Measurements from ENCODE around the gene TACR2.

TACR2 gene

DNA sequence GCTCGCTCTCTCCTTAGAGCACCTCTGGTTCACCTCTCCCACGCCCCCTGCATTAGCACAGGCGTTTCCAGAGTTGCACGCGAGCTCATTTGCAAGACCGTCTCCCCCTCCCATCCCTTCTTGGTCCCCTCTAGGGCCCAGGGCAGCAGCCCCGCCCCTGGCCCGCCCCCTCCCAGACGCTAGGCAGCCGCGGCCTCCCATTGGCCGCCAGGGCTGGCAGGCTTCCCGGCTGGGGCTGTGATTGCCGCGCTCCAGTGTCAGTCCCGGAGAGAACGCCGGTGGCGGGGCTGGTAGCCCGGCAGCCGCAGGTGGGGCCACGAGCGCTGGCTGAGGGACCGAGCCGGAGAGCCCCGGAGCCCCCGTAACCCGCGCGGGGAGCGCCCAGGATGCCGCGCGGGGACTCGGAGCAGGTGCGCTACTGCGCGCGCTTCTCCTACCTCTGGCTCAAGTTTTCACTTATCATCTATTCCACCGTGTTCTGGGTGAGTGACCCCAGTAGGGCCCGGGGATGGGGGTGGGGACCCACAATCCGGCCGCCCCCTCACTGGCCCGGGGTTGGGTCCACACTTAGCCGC, 34.6 kb upstream of the TACR2 start, which contains the start of gene TSPAN15:
TSPAN15 (plus strand) TSS at position 257 of the 575 bp plus-strand sequence; CDS start at position 387, 130 bp downstream.
- in situ Hi-C loops (cut with HindIII; ENCODE audit: low sequenced_read_pairs): loop anchor here (5.0 kb wide), 1 partner anchor 46 kb away; no protein-coding TSS in a partner anchor

DNA sequence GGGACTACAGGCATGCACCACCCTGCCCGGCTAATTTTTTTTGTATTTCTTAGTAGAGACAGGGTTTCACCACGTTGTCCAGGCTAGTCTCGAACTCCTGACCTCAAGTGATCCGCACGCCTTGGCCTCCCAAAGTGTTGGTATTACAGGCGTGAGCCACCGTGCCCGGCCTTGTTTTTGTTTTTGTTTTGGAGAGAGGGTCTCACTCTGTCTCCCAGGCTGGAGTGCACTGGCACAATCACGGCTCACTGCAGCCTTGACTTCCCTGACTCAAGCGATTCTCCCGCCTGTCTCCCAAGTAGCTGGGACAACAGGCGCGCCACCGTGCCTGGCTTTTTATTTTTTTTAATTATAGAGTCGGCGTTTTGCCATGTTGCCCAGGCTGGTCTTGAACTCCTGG, 33.7 kb upstream of the TACR2 start:
- in situ Hi-C loops (cut with HindIII; ENCODE audit: low sequenced_read_pairs): loop anchor here (5.0 kb wide), 1 partner anchor 47 kb away; no protein-coding TSS in a partner anchor

DNA sequence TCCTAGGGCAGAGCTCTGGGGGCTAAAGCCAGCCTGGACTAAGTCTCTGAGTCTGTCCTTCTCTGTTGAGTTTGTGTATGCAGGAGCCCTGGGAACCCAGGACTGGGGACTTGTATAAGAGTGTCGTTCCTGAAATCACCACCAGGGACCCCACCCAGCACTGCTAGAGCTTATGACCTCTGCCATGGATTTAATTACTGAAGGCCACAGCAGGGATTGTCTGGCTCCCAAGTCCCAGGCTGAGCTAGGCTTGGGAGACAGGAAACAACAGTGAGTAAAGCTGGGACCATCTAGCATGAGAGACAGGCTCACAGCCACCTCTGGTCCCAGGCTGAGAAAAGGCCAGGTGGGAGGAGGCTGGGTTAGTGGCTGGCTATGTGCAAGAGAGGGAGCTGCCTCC, 33.1 kb upstream of the TACR2 start:
- in situ Hi-C loops (cut with HindIII; ENCODE audit: low sequenced_read_pairs): loop anchor here (5.0 kb wide), 1 partner anchor 47 kb away; no protein-coding TSS in a partner anchor

DNA sequence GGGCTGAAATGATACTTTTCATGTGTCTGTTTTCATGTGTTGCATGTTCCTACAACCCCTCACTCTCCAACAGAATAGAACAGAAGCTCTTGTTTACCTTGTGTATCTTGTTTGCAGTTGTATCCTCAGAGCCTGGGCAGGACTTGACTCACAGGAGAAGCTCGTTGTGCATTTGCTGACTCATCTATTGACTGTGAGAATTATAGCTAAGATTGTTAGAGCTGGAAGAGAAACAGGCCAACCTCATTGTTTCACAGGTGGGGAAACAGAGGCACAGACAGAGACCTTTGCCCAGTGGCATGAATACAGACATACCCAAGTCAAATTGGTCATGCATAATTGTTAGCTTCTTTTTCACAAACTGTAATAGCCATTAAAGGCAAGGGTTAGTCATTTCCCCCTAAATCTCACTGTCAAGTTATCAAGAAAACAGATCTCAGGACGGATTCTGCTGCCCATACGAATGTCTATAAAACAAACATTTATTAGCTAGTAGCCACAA, 30.0 kb upstream of the TACR2 start:
- in situ Hi-C loops (cut with HindIII; ENCODE audit: low sequenced_read_pairs): no loop called here

DNA sequence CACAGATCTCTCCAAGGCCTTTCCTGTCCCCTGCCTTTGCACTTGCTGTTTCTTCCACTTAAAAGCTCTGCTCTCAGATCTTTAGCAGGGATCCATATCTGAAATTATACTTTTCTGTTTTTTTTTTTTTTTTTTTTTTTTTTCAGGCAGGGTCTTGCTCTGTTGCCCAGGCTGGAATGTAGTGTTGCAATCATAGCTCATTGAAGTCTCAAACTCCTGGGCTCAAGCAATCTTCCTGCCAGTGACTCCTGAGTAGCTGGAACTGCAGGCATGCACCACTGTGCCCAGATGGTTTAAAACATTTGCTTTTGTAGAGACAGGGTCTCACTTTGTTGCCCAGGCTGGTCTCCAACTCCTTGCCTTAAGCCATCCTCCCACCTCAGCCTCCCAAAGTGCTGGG, 29.5 kb upstream of the TACR2 start:
- in situ Hi-C loops (cut with HindIII; ENCODE audit: low sequenced_read_pairs): no loop called here

DNA sequence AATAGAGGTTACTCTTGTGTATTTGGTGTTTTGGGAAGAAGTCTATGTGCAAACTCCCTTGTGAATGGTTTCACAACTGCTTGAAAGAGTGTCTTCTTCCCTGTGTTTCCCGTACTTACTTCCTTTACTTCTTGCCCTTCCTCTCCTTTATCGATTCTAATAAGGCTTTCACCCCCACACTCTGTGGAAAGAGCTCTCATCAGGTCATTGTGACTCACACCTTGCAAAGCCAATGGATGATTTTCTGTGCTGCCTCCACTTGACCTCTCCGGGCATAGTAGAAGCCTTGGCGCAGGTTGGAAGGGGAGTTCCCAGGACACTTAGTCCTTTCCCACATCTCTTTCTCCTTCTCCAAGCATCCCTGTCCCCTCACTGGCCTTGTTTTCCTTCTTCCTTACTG, 28.3 kb upstream of the TACR2 start:
- in situ Hi-C loops (cut with HindIII; ENCODE audit: low sequenced_read_pairs): no loop called here

DNA sequence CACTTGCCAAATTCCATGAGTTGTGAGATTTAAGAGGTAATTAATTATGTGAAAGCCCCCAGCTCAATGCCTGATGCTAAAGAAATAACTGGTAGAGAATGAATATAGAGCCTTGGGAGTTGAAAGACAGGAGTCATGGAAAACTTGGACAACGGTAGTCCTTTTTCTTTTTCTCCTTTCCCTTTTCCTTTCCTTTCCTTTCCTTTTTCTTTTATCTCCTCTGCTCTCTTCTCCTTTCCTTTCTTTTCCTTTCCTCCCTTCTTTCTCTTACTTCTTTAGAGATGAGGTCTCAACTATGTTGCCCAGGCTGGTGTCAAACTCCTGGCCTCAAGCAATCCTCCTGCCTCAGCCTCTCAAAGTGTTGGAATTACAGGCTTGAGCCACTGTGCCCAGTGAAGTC, 26.6 kb upstream of the TACR2 start:
- in situ Hi-C loops (cut with HindIII; ENCODE audit: low sequenced_read_pairs): no loop called here

DNA sequence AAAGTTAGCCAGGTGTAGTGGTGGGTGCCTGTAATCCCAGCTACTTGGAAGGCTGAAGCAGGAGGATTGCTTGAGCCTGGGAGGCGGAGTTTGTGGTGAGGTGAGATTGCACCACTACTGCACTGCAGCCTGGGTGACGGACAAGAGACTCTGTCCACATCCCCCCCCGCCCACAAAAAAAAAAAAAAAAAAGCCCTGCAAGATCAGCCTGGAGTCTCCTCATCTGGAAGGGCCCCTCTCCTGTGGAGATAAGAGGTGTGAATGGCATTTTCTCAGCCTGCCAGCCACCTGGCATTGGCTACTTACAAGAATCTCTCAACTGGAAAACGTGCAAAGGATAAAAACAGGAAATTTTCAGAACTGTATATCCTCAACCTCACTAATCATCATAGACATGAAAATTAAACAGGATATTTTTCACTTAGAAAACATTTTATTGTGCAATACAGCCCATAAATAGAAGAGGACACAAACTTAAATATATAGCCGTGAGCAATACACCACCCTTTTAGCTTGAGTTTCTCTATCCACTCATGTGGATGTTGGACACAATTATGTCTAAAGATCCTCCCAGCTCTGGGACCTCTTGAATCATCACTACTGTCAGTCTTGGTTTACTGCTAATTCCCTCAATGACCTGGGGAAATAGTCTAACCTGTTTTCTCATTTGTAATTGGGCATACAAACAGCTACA, 23.2 kb upstream of the TACR2 start:
- in situ Hi-C loops (cut with HindIII; ENCODE audit: low sequenced_read_pairs): no loop called here

DNA sequence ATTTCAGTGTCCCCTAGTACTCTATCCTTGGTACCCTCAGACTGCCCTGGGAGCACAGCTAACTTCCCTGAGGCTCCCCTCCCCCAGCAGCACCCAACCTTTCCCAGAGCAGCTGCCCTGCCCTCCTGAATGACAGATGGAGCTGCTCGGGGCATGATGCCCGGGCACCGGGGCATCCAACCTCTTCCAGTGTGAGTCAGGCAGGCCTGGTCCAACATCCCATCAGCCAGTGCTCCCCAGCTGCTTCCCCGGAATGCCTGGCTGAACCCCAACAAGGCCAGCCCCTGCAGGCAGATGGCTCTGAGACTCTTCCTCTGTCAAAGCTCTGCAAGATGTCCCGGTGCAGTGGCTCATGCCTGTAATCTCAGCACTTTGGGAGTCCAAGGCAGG, 22.6 kb upstream of the TACR2 start:
- in situ Hi-C loops (cut with HindIII; ENCODE audit: low sequenced_read_pairs): no loop called here

DNA sequence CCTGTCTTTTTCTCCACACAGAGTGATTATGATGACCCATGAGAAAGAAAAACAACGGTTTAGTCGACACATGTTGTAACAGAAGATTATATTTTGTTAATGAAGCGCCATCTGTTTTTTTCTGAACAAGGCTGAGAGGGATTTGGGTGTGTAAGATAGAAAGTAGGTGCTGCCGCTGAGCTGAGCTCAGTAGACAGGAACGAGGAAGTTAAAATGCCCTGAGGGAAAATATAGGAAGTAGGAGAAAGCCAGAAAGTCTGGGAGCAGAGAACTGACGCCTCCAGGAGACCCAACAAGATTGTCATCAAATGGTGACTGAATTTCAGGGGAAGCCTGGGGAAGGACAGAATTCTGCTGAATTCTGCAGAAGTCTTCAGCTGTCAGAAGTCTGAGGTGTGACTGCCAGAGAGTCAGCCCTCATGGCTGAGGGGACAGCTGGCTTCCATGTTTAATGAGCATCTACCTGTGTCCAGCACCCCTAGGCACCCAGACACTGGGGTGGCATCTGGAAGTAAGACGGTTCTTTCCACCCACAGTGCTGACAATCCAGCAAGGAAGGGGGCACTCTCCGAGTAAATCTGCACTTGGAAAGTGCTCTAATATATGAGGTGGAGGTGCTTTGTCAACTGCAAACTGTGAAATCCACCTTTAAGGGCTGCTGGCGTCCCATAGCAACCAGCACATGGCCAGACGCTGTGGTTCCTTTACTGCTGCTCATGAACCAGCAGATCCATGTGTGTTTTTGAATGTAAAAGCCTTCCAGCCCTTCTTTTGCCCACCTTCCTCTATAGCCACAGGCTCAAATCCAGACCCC, 22.0 kb upstream of the TACR2 start:
- in situ Hi-C loops (cut with HindIII; ENCODE audit: low sequenced_read_pairs): no loop called here

DNA sequence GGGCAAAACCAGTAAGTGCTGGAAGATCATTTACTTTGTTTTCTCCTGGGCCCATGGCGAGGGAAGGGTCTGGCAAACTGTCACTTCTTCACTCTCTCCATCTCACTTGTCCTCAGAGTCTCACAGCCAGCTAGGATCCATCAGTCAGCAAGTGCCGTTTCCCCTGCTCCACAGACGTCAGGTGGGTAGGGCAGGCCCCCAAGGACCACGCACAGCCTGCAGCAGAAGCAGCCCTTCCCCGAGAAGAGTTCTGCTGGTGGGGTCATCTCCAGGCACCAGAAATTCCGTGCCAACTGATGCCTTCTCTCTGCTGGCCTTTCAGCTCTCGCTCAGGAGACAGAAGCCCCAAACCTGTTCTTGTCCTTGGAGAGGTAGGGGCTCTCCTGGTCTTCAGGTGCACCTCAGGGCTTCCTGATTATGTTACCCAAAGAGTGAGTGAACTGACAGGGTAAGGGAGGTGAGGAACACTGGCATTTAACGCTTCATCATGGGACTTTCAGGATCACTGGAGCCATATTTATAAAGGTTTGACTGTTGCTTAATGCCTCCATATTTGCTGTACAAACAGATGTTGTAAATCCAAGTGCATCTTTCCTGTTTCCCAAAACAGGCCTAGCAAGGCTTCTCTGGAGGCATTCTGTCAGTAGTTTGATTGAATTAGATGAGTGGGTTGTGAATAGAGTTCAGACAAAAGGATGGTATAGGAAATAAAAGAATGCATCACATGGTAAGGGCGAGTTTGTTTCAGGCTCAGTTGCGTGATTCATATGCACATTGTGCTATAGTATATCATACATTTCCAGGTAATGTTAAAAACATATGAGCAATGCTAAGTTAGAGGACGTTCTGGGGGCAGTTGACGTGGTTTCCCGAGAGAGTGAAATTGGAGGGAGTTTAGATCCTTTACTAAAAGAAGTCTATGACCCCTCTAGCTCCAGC, 20.9 kb upstream of the TACR2 start:
- in situ Hi-C loops (cut with HindIII; ENCODE audit: low sequenced_read_pairs): no loop called here

DNA sequence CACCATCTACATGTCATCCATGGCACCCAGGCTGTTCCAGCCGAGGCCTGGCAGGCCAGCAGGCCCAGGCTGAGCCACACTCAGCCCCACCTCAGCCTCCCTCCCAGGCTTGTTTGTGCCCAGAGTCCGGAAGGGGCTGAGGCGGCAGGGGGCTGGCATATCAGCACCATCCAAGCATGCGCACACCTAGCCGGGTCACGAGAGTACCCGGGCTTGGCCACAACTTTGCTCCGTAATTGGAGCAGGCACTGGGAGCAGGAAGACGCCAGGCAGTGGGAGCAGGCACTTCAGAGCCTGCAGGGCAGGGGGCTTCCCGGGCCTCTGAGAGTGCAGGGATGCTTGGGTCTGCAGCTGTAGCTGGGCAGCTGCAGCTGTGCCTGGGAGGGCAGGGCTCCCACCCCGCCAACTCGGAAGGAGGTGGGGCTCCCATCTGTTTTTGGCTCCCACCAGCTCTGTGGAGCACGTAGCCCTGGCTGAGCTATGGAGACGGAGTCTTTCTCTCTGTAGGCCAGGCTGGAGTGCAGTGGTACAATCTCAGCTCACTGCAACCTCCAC, 19.3 kb upstream of the TACR2 start:
- in situ Hi-C loops (cut with HindIII; ENCODE audit: low sequenced_read_pairs): no loop called here

DNA sequence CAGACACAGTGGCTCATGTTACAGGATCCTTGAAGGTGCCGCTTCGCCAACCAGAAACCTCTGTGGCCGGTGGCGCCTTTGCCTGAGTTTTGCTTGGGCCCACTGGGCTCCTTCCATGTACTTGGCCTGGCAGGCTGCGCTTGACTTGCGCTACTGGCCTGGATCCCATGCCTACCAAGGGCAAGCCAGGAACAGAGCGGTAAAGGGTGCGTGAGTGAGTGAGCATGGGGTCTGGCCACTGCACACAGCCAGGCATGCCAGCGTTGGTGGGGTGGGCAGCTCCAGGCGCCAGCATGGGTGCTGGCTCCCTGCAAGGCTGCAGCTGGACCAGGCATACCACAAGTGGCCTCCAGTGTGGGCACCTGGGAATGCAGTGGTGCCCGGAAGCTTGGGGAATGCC, 18.2 kb upstream of the TACR2 start:
- in situ Hi-C loops (cut with HindIII; ENCODE audit: low sequenced_read_pairs): no loop called here

DNA sequence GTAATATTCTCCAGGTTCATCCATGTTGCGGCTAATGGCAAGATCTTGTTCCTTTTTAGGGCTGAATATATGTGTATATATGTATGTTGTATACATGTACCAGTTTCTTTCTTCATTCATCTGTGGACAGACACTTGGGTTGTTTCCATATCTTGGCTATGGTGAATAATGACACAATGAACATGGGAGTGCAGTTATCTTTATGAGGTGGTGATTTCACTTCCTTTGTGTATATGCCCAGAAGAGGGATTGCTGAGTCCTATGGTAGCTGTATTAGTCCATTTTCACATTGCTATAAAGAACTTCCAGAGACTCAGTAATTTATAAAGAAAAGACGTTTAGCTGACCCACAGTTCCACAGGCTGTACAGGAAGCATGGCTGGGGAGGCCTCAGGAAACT, 17.5 kb upstream of the TACR2 start:
- in situ Hi-C loops (cut with HindIII; ENCODE audit: low sequenced_read_pairs): no loop called here

DNA sequence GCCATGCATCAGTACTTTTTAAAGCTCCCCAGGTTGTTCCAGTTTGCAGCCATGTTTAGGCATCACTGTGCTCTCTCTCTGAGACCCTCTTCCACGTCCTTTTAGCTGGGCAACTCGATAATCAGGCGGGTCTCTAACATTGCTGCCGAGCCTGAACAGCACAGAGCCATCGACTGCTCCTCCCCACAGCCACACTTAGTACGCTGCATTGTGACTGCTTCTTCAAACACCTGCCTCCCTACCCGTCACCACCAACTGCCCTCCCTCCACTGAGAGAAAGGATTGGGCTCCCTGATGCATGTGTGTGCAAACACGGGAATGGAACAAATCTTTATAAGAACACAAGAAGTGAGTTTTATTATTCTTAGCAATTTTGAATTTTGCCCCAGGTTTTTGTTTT, 11.4 kb upstream of the TACR2 start:
- in situ Hi-C loops (cut with HindIII; ENCODE audit: low sequenced_read_pairs): loop anchor here (5.0 kb wide), 1 partner anchor 66 kb away; no protein-coding TSS in a partner anchor

DNA sequence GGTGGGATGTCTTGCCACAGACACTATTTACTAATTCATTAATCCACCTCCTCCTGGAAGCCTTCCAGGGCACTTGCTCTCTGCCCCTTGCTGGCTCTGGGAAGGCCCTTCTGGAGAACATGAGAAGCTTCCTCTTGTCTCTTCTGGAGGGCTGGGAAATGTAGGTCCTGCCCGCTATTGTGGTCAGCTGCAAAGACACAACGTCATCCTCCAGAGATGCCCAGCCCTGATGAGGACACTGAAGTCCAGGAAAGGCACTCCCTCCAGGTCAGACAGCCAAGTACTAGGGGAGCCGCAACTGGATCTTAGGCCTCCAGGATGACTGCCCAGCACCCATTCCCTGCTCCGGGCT, 9.6 kb upstream of the TACR2 start:
- in situ Hi-C loops (cut with HindIII; ENCODE audit: low sequenced_read_pairs): loop anchor here (5.0 kb wide), 1 partner anchor 64 kb away; no protein-coding TSS in a partner anchor

DNA sequence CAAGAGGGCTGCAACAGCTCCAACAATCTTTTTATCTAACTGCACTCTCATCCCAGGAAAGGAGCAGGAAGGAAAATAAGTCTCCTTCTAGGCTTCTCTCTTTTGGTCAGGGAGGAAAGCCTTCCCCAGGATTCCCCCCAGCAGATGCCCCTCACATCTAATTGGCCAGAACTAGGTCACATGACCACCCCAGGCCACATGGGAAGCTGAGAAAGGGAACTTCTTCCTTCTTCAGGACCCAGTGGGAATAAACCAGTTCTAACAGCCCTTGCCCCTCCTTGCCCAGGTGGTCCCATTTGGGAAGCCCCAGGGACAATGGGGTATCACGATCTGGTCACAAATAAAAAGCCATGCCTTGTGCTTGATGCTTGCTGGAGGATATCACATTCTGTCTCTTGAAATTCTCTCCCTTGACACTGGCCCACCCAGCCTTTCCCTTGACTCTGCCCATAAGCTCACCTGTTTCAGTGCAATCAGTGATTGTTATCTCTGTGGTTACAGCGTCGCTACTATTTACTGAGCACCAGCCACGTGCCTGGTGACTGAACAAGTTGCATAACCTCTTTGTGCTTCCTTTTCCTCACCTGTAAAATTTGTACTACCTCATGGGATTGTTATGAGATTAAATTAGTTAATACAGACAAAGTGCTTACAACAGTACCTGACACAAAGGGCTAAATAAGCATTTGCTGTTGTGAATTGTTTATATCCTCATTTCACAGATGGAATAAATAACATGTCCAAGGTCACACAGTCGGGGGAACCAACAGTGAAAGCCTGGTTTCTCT, 9.0 kb upstream of the TACR2 start:
- in situ Hi-C loops (cut with HindIII; ENCODE audit: low sequenced_read_pairs): loop anchor here (5.0 kb wide), 1 partner anchor 63 kb away; no protein-coding TSS in a partner anchor

DNA sequence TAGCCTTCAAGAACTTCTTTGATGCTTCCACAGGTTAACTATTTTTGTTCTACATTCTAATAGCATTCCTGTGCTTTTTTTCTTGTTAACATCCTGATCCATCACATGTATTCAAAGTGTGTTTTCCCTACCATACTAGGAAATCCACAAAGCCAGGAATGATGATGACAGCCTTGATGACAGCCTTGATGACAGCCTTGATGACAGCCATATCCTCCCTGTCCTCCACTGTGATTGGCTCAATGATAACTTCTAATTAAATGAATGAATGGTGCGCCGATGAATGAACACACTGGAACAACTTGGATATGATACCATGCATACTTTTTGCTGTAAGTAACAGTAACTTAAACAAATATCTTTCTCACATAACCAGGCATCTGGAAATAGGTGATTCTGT, 8.3 kb upstream of the TACR2 start:
- in situ Hi-C loops (cut with HindIII; ENCODE audit: low sequenced_read_pairs): loop anchor here (5.0 kb wide), 1 partner anchor 63 kb away; no protein-coding TSS in a partner anchor

DNA sequence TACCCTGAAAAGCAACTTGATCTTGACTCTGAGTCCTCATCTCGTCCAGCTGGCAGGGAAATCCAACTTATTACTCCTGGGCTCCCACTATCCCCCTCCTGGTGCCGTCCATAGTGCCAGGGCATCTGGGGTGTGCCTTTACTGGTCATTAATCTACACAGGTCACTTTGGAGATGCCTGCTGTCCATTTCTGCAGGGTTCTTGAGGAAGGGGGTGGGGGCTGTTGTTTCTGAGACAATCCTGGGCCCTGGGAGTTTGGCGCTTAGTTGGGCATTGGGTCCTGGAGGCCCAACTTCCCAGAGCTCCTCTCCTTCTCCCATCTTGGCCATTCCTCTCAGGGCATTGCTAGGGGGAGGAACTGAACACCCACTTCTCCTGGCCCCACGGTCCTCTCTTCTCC, 6.0 kb upstream of the TACR2 start:
- in situ Hi-C loops (cut with HindIII; ENCODE audit: low sequenced_read_pairs): loop anchor here (5.0 kb wide), 3 partner anchors 75 to 215 kb away; no protein-coding TSS in a partner anchor
